K562 (cell line): ENCODE measurements around the gene HRC. TPM values are rescaled to one million over a fixed set of nuclear protein-coding genes. Genes with fewer than 3 reads are reported as not detected.
A peak's percentile ranks its signal among the peaks of the same experiment; 100 is the strongest.

Experiments
- CBX3 ChIP-seq, 2 experiments: IDR thresholded peaks; 1 replicate in 1 of 2; 2 replicates in 1 of 2; pipeline ENCODE4 v1.6.1; 2012; ENCODE audit warnings: inconsistent platforms in 2 of 2, low read length in 2 of 2, borderline replicate concordance in 1 of 2, control low read depth in 1 of 2
- CREB1 ChIP-seq, 2 experiments: sonication (generic) in 1 of 2; formaldehyde crosslinking in 1 of 2; IDR thresholded peaks; 2 replicates each; pipeline versions ENCODE4 v1.6.1 to v1.8.0; 2012 to 2022; ENCODE audit warnings: inconsistent platforms in 1 of 2, mild to moderate bottlenecking in 1 of 2, missing genetic modification reagents in 1 of 2, moderate library complexity in 1 of 2
- HDAC8 ChIP-seq: fragments of 450-650 bp; IDR thresholded peaks from 2 replicates; pipeline ENCODE4 v1.6.1; 2016; ENCODE audit warnings: mild to moderate bottlenecking, missing genetic modification characterization, moderate library complexity, missing compliant biosample characterization
- KAT8 ChIP-seq: fragments of 450-650 bp; IDR thresholded peaks from 2 replicates; pipeline ENCODE4 v1.6.1; 2016; ENCODE audit warnings: low read depth, mild to moderate bottlenecking
- NR3C1 ChIP-seq: sonication (generic); formaldehyde crosslinking; IDR thresholded peaks from 2 replicates; pipeline ENCODE4 v1.8.1; 2022; ENCODE audit warnings: missing genetic modification reagents
- ZSCAN29 ChIP-seq: fragments of 450-650 bp; IDR thresholded peaks from 2 replicates; pipeline ENCODE4 v1.6.1; 2017
- polyA plus RNA-seq, 8 experiments: library from polyadenylated mRNA; depleted of rRNA in 4 of 8; stranded (reverse) in 5 of 8; unstranded in 3 of 8; fragments of >200 nt; fragmentation: Nextera tagmentation in 2 of 8; fragmentation: Illumina TruSeq in 1 of 8; extraction: Ambion mirVana in 2 of 8; extraction: Trizol in 1 of 8; gene quantifications; 2 replicates each; pipeline versions ENCODE4 v1.2.1 to v1.2.3, GENCODE V29; 2011 to 2014; ENCODE audit warnings: inconsistent platforms in 1 of 8, missing spikeins in 1 of 8
- total RNA-seq, 7 experiments: library from RNA; depleted of rRNA in 6 of 7; stranded (reverse); fragments of >200 nt in 6 of 7; fragmentation: Illumina TruSeq in 2 of 7; extraction: Trizol in 2 of 7; gene quantifications; 2 replicates each; pipeline versions ENCODE4 v1.2.1 to v1.2.3, GENCODE V29; 2011 to 2021; ENCODE audit warnings: low replicate concordance in 1 of 7
- TF ChIP-seq, protein P1 (sequence below), 2 experiments: fragments of 450-650 bp in 1 of 2; sonication (generic) in 1 of 2; formaldehyde crosslinking in 1 of 2; IDR thresholded peaks in 1 of 2; conservative IDR thresholded peaks in 1 of 2; 2 replicates each; pipeline versions ENCODE4 v1.6.1 to v1.8.1; 2016 to 2023; ENCODE audit warnings: mild to moderate bottlenecking in 2 of 2, moderate library complexity in 2 of 2, inconsistent platforms in 1 of 2, missing genetic modification reagents in 1 of 2
- TF ChIP-seq, protein P2 (sequence below): fragments of 450-650 bp; IDR thresholded peaks from 2 replicates; pipeline ENCODE4 v1.6.1; 2016; ENCODE audit warnings: mild to moderate bottlenecking, moderate library complexity
- TF ChIP-seq, protein P3 (sequence below): fragments of 450-650 bp; IDR thresholded peaks from 2 replicates; pipeline ENCODE4 v1.6.1; 2016; ENCODE audit warnings: antibody characterized with exemption
- TF ChIP-seq, protein P4 (sequence below): IDR thresholded peaks from 3 replicates; pipeline ENCODE4 v1.6.1; 2011; ENCODE audit warnings: borderline replicate concordance, mild to moderate bottlenecking; ENCODE audit not compliant: insufficient read length, insufficient read depth

HRC gene
- total and polyA plus RNA-seq, 9 of the 15 experiments (the other 6 are each of a cell fraction or from before 2014, with no cell fraction given): 0.66 to 18.7 (median 13.1) TPM

DNA sequence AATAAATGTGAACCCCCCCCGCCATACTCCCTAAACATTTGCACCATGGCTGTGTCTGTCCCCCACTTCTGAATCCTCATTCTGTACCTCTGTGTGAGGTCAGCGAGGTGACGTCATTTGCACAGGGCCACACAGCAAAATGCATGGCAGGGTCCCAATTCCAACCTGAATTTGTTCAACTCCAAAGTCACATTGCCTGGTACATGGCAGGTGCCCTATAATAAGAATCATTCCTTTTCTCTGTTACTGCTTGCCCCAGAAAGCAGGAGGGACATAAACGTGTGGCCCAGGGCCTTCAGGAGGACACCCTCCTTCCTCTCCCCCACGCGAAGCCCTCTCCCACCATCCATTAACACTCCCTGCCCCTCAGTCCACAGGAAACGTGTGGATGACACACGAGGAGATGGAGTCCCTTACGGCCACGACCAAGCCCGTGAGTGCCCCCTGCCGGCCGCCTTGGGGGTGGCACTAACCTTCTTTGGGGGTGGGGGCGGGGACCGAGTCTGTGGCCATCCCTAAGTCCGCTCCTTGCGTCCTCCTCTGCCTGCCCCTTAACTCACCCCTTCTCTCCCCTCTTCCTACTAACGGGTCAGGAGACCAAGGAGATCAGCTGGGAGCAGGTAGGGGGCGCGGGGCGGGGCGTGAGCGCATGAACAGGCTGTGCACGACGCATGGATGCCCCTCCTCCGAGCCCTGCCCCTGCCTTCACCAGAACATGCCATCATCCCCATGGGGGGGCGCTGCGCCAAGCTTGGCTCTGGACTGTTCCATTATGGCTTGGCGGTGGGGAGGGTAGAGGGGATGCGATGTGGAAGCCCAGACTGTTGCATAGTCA lies 9.4 kb downstream of the HRC start (continued):
- TF ChIP-seq CREB1 (IDR thresholded peaks at IDR 0.05) (peak; percentile 39), CREB1 (CRISPR knock-in tag; IDR thresholded peaks at IDR 0.05) (peak; percentile 76), ZSCAN29 (no peak), NR3C1 (CRISPR knock-in tag) (no peak), KAT8 (no peak), HDAC8 (tag) (no peak), CBX3 (IDR thresholded peaks at IDR 0.05; ENCODE audit: borderline replicate concordance in 1 of 2, low read length in 2 of 2) (peak in 1 of 2 experiments; percentile 46; a peak in 1 of 3 replicates)
- TF ChIP-seq, protein P1, sequence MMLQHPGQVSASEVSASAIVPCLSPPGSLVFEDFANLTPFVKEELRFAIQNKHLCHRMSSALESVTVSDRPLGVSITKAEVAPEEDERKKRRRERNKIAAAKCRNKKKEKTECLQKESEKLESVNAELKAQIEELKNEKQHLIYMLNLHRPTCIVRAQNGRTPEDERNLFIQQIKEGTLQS (IDR thresholded peaks at IDR 0.05): peak; percentile 92
- TF ChIP-seq, protein P1 (CRISPR knock-in tag; conservative IDR thresholded peaks at IDR 0.05): no peak
- TF ChIP-seq, protein P2, sequence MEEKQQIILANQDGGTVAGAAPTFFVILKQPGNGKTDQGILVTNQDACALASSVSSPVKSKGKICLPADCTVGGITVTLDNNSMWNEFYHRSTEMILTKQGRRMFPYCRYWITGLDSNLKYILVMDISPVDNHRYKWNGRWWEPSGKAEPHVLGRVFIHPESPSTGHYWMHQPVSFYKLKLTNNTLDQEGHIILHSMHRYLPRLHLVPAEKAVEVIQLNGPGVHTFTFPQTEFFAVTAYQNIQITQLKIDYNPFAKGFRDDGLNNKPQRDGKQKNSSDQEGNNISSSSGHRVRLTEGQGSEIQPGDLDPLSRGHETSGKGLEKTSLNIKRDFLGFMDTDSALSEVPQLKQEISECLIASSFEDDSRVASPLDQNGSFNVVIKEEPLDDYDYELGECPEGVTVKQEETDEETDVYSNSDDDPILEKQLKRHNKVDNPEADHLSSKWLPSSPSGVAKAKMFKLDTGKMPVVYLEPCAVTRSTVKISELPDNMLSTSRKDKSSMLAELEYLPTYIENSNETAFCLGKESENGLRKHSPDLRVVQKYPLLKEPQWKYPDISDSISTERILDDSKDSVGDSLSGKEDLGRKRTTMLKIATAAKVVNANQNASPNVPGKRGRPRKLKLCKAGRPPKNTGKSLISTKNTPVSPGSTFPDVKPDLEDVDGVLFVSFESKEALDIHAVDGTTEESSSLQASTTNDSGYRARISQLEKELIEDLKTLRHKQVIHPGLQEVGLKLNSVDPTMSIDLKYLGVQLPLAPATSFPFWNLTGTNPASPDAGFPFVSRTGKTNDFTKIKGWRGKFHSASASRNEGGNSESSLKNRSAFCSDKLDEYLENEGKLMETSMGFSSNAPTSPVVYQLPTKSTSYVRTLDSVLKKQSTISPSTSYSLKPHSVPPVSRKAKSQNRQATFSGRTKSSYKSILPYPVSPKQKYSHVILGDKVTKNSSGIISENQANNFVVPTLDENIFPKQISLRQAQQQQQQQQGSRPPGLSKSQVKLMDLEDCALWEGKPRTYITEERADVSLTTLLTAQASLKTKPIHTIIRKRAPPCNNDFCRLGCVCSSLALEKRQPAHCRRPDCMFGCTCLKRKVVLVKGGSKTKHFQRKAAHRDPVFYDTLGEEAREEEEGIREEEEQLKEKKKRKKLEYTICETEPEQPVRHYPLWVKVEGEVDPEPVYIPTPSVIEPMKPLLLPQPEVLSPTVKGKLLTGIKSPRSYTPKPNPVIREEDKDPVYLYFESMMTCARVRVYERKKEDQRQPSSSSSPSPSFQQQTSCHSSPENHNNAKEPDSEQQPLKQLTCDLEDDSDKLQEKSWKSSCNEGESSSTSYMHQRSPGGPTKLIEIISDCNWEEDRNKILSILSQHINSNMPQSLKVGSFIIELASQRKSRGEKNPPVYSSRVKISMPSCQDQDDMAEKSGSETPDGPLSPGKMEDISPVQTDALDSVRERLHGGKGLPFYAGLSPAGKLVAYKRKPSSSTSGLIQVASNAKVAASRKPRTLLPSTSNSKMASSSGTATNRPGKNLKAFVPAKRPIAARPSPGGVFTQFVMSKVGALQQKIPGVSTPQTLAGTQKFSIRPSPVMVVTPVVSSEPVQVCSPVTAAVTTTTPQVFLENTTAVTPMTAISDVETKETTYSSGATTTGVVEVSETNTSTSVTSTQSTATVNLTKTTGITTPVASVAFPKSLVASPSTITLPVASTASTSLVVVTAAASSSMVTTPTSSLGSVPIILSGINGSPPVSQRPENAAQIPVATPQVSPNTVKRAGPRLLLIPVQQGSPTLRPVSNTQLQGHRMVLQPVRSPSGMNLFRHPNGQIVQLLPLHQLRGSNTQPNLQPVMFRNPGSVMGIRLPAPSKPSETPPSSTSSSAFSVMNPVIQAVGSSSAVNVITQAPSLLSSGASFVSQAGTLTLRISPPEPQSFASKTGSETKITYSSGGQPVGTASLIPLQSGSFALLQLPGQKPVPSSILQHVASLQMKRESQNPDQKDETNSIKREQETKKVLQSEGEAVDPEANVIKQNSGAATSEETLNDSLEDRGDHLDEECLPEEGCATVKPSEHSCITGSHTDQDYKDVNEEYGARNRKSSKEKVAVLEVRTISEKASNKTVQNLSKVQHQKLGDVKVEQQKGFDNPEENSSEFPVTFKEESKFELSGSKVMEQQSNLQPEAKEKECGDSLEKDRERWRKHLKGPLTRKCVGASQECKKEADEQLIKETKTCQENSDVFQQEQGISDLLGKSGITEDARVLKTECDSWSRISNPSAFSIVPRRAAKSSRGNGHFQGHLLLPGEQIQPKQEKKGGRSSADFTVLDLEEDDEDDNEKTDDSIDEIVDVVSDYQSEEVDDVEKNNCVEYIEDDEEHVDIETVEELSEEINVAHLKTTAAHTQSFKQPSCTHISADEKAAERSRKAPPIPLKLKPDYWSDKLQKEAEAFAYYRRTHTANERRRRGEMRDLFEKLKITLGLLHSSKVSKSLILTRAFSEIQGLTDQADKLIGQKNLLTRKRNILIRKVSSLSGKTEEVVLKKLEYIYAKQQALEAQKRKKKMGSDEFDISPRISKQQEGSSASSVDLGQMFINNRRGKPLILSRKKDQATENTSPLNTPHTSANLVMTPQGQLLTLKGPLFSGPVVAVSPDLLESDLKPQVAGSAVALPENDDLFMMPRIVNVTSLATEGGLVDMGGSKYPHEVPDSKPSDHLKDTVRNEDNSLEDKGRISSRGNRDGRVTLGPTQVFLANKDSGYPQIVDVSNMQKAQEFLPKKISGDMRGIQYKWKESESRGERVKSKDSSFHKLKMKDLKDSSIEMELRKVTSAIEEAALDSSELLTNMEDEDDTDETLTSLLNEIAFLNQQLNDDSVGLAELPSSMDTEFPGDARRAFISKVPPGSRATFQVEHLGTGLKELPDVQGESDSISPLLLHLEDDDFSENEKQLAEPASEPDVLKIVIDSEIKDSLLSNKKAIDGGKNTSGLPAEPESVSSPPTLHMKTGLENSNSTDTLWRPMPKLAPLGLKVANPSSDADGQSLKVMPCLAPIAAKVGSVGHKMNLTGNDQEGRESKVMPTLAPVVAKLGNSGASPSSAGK: peak; percentile 55; the same call in 1 of the 2 replicates
- TF ChIP-seq, protein P3, sequence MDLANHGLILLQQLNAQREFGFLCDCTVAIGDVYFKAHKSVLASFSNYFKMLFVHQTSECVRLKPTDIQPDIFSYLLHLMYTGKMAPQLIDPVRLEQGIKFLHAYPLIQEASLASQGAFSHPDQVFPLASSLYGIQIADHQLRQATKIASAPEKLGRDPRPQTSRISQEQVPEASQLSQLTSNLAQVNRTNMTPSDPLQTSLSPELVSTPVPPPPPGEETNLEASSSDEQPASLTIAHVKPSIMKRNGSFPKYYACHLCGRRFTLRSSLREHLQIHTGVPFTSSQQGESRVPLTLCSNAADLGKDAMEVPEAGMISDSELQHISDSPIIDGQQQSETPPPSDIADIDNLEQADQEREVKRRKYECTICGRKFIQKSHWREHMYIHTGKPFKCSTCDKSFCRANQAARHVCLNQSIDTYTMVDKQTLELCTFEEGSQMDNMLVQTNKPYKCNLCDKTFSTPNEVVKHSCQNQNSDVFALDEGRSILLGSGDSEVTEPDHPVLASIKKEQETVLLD: peak; percentile 77; the same call in 1 of the 2 replicates
- TF ChIP-seq, protein P4, sequence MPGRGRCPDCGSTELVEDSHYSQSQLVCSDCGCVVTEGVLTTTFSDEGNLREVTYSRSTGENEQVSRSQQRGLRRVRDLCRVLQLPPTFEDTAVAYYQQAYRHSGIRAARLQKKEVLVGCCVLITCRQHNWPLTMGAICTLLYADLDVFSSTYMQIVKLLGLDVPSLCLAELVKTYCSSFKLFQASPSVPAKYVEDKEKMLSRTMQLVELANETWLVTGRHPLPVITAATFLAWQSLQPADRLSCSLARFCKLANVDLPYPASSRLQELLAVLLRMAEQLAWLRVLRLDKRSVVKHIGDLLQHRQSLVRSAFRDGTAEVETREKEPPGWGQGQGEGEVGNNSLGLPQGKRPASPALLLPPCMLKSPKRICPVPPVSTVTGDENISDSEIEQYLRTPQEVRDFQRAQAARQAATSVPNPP: no peak
